Gastrocnemius medialis (tissue), 4 donors: Measurements from ENCODE around the gene PRRC2B.

Source experiments
- CTCF ChIP-seq, 5 experiments: fragments of 450-650 bp in 3 of 5; fragments of 200-600 bp in 2 of 5; sonication (generic) in 2 of 5; IDR thresholded peaks in 4 of 5; conservative IDR thresholded peaks in 1 of 5; 1 replicate in 4 of 5; 2 replicates in 1 of 5; pipeline ENCODE4 v1.5.1; 2016 to 2019; ENCODE audit warnings: antibody characterized with exemption in 5 of 5, mild to moderate bottlenecking in 3 of 5, moderate library complexity in 3 of 5
- POLR2A ChIP-seq, 2 donors: fragments of 450-650 bp; IDR thresholded peaks; one replicate each; pipeline ENCODE4 v1.6.1; 2017; ENCODE audit warnings: antibody characterized with exemption in 2 of 2, mild to moderate bottlenecking in 2 of 2, moderate library complexity in 2 of 2

DNA sequence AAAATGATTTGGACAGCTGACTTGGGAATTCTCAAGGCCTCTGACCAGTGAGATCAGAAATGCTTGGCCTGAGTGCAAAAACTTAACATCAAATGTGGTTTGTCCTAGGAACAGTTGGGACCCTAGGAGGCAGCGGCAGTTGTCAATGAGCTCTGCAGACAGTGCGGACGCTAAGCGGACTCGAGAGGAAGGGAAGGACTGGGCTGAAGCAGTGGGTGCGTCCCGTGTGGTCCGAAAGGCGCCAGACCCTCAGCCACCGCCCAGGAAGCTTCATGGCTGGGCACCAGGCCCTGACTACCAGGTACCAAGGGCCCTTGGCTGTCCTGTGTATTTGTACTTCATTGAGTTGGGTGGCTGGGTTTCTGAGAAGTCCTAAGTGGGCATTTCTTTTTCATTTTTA, 65.2 kb downstream of the PRRC2B start:
- TF ChIP-seq CTCF (IDR thresholded peaks at IDR 0.05 in 4 of 5, conservative IDR thresholded peaks at IDR 0.05 in 1 of 5) (no peak), POLR2A (IDR thresholded peaks at IDR 0.05) (no peak)
